BJ (cell line): ENCODE results near the gene MCUB. TPM values are rescaled to one million over a fixed set of nuclear protein-coding genes. Genes with fewer than 3 reads are reported as not detected.

Source experiments
- CTCF ChIA-PET: fragments of 350-600 bp; formaldehyde crosslinking; extraction: SDS; loops from one replicate; lab custom pipeline; 2021; ENCODE audit warnings: antibody characterized with exemption, inconsistent platforms; lab: Yijun Ruan, JAX
- POLR2A ChIA-PET: fragments of 300-600 bp; sonication (Branson Sonifier 250); formaldehyde crosslinking; extraction: SDS; loops from one replicate; lab custom pipeline; 2021; ENCODE audit warnings: antibody characterized with exemption; lab: Charles Lee
- DNase-seq: peaks from one replicate; pipeline ENCODE4 v3.0.0-alpha.2; 2011; ENCODE audit warnings: low read depth
- H3K27me3 ChIP-seq: 2 replicates; pipeline ENCODE4 v1.6.0; 2011; ENCODE audit warnings: low read length; ENCODE audit not compliant: control insufficient read depth, insufficient read depth
- H3K36me3 ChIP-seq: 2 replicates; pipeline ENCODE4 v1.5.1; 2011; ENCODE audit warnings: low read length; ENCODE audit not compliant: control insufficient read depth, insufficient read depth
- H3K4me3 ChIP-seq: 2 replicates; pipeline ENCODE4 v1.5.1; 2011; ENCODE audit warnings: low read depth, mild to moderate bottlenecking, control low read depth, low read length
- polyA plus RNA-seq: library from polyadenylated mRNA; depleted of rRNA; stranded (reverse); fragments of >200 nt; gene quantifications from 2 replicates; pipeline ENCODE4 v1.2.3, GENCODE V29; 2011
- TF ChIP-seq, protein P1 (sequence below): IDR thresholded peaks from 2 replicates; pipeline ENCODE4 v1.5.1; 2011; ENCODE audit warnings: low read depth, mild to moderate bottlenecking, control low read depth, inconsistent platforms, low read length, moderate library complexity; ENCODE audit not compliant: insufficient read depth

MCUB gene
- polyA plus RNA-seq, 1 experiment: 25.4 TPM

GRCh38 chr4:109562457-109563239, 2.6 kb downstream of the MCUB start:
- DNase-seq: no peak
- no peaks in the 10 kb centered on the region for H3K36me3 ChIP-seq
- H3K27me3 ChIP-seq: no peaks in the 10 kb centered on the region
- CTCF ChIA-PET: interaction anchor here (1.6 kb wide), 1 partner anchor 9 kb away, joined by 3 read pairs; no protein-coding TSS in a partner anchor
- TF ChIP-seq, protein P1, sequence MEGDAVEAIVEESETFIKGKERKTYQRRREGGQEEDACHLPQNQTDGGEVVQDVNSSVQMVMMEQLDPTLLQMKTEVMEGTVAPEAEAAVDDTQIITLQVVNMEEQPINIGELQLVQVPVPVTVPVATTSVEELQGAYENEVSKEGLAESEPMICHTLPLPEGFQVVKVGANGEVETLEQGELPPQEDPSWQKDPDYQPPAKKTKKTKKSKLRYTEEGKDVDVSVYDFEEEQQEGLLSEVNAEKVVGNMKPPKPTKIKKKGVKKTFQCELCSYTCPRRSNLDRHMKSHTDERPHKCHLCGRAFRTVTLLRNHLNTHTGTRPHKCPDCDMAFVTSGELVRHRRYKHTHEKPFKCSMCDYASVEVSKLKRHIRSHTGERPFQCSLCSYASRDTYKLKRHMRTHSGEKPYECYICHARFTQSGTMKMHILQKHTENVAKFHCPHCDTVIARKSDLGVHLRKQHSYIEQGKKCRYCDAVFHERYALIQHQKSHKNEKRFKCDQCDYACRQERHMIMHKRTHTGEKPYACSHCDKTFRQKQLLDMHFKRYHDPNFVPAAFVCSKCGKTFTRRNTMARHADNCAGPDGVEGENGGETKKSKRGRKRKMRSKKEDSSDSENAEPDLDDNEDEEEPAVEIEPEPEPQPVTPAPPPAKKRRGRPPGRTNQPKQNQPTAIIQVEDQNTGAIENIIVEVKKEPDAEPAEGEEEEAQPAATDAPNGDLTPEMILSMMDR: no peak
- no peak overlapping the region for H3K4me3 ChIP-seq
- POLR2A ChIA-PET: no interaction called here

GRCh38 chr4:109571494-109571893, 11.4 kb downstream of the MCUB start:
- TF ChIP-seq, protein P1: no peak
- no peak for DNase-seq
- no peaks in the 10 kb centered on the region for H3K36me3 ChIP-seq
- ChIA-PET POLR2A (no interaction called here), CTCF (interaction anchor here (1.2 kb wide), 1 partner anchor 8 kb away, joined by 3 read pairs; no protein-coding TSS in a partner anchor)
- no peak overlapping the region for H3K4me3 ChIP-seq
- H3K27me3 ChIP-seq: no peaks in the 10 kb centered on the region

DNA sequence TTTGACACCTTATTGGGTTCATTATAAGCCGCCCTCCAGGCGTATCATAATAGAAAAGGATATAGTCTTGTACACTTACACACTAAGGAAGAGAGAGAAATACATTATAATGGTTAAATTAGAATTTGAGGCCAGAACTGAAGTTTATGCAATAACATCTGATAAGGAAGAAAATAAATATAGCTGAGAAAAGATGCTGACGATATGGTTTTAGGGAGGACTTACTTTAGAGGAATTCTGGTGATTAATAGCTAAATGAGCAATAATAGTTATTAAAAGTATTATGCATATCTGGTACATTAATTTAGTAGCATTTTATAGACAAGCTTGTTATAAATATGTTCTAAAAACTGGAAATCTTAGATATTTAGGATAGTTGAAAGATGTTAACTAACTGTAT, 12.1 kb downstream of the MCUB start:
- Histone ChIP-seq H3K4me3 (no peak overlapping the region), H3K27me3 (no peaks in the 10 kb centered on the region), H3K36me3 (no peaks in the 10 kb centered on the region)
- CTCF ChIA-PET: interaction anchor here (1.2 kb wide), 1 partner anchor 9 kb away, joined by 3 read pairs; no protein-coding TSS in a partner anchor
- POLR2A ChIA-PET: no interaction called here
- DNase-seq: no peak
- TF ChIP-seq, protein P1: no peak

- H3K4me3 ChIP-seq: no peak overlapping the region
- TF ChIP-seq, protein P1: 0 out of 2 replicates have a peak, but pooled peaks have one; percentile 9
- ChIA-PET POLR2A (no interaction called here), CTCF (interaction anchor here (1.2 kb wide), 1 partner anchor 9 kb away, joined by 3 read pairs; no protein-coding TSS in a partner anchor)
- no peaks in the 10 kb centered on the region for H3K27me3 ChIP-seq
- no peak for DNase-seq
- no peaks in the 10 kb centered on the region for H3K36me3 ChIP-seq
Measured at GRCh38 chr4:109574443-109574850, 14.4 kb downstream of the MCUB start.

GRCh38 chr4:109574931-109575804, 15.1 kb downstream of the MCUB start:
- Histone ChIP-seq H3K36me3 (no peaks in the 10 kb centered on the region), H3K4me3 (no peak overlapping the region), H3K27me3 (no peaks in the 10 kb centered on the region)
- TF ChIP-seq, protein P1: no peak
- CTCF ChIA-PET: interaction anchor here (1.2 kb wide), 1 partner anchor 10 kb away, joined by 3 read pairs; no protein-coding TSS in a partner anchor
- no peak for DNase-seq
- POLR2A ChIA-PET: no interaction called here
